Liver (tissue), 9 donors: ENCODE results near the gene MRPL49. TPM values are rescaled to one million over a fixed set of nuclear protein-coding genes. Genes with fewer than 3 reads are reported as not detected.

ENCODE experiments used
- DNase-seq: peaks from one replicate; pipeline ENCODE4 v3.0.0-alpha.2; 2017; ENCODE audit warnings: low spot score
- H3K27ac ChIP-seq, 2 donors: one replicate each; pipeline ENCODE4 v1.7.0; 2013; ENCODE audit warnings: inconsistent platforms in 2 of 2, low read length in 2 of 2, control low read depth in 1 of 2, low read depth in 1 of 2, mild to moderate bottlenecking in 1 of 2
- H3K27me3 ChIP-seq, 4 donors: one replicate each; pipeline versions ENCODE4 v1.6.1 to v1.7.0; 2013; ENCODE audit warnings: low read length in 3 of 4, inconsistent platforms in 1 of 4, mild to moderate bottlenecking in 1 of 4, moderate library complexity in 1 of 4; ENCODE audit not compliant: control insufficient read depth in 4 of 4, insufficient read depth in 4 of 4
- H3K36me3 ChIP-seq, 4 donors: one replicate each; pipeline versions ENCODE4 v1.6.1 to v1.7.0; 2013; ENCODE audit warnings: low read length in 3 of 4, mild to moderate bottlenecking in 3 of 4, low read depth in 1 of 4, moderate library complexity in 1 of 4; ENCODE audit not compliant: control insufficient read depth in 4 of 4, insufficient read depth in 3 of 4
- H3K4me1 ChIP-seq, 4 donors: one replicate each; pipeline versions ENCODE4 v1.6.1 to v1.7.0; 2013; ENCODE audit warnings: low read length in 3 of 4, mild to moderate bottlenecking in 3 of 4, moderate library complexity in 1 of 4; ENCODE audit not compliant: control insufficient read depth in 4 of 4, insufficient read depth in 4 of 4
- H3K4me3 ChIP-seq, 3 donors: one replicate each; pipeline versions ENCODE4 v1.6.1 to v1.7.0; 2013; ENCODE audit warnings: low read length in 3 of 3, control low read depth in 1 of 3, low read depth in 1 of 3, mild to moderate bottlenecking in 1 of 3
- H3K9ac ChIP-seq, 2 donors: one replicate each; pipeline ENCODE4 v1.7.0; 2013; ENCODE audit warnings: low read length in 2 of 2, mild to moderate bottlenecking in 2 of 2, moderate library complexity in 2 of 2, control low read depth in 1 of 2, low read depth in 1 of 2
- H3K9me3 ChIP-seq, 4 donors: one replicate each; pipeline versions ENCODE4 v1.6.1 to v1.7.0; 2013; ENCODE audit warnings: low read length in 3 of 4; ENCODE audit not compliant: control insufficient read depth in 4 of 4
- EGR1 ChIP-seq, 2 donors: IDR thresholded peaks; 2 replicates each; pipeline ENCODE4 v1.6.1; 2016 to 2018; ENCODE audit warnings: antibody characterized with exemption in 2 of 2, low read depth in 2 of 2
- FOXA1 ChIP-seq: IDR thresholded peaks from 2 replicates; pipeline ENCODE4 v1.6.1; 2016; ENCODE audit warnings: antibody characterized with exemption
- FOXA2 ChIP-seq: IDR thresholded peaks from 2 replicates; pipeline ENCODE4 v1.6.1; 2016; ENCODE audit warnings: antibody characterized with exemption
- GABPA ChIP-seq, 2 donors: IDR thresholded peaks in 1 of 2; conservative IDR thresholded peaks in 1 of 2; 2 replicates each; pipeline ENCODE4 v1.6.1; 2016; ENCODE audit warnings: antibody characterized with exemption in 2 of 2, mild to moderate bottlenecking in 1 of 2, moderate library complexity in 1 of 2
- HNF4A ChIP-seq, 2 donors: conservative IDR thresholded peaks; 2 replicates each; pipeline ENCODE4 v1.6.1; 2016; ENCODE audit warnings: antibody characterized with exemption in 2 of 2, mild to moderate bottlenecking in 2 of 2
- HNF4G ChIP-seq: IDR thresholded peaks from 2 replicates; pipeline ENCODE4 v1.6.1; 2016; ENCODE audit warnings: antibody characterized with exemption
- RXRA ChIP-seq, 2 donors: IDR thresholded peaks; 2 replicates each; pipeline ENCODE4 v1.6.1; 2017 to 2018; ENCODE audit warnings: antibody characterized with exemption in 2 of 2, mild to moderate bottlenecking in 1 of 2
- TAF1 ChIP-seq: conservative IDR thresholded peaks from 2 replicates; pipeline ENCODE4 v1.6.1; 2016; ENCODE audit warnings: antibody characterized with exemption, mild to moderate bottlenecking
- YY1 ChIP-seq: IDR thresholded peaks from 2 replicates; pipeline ENCODE4 v1.6.1; 2016; ENCODE audit warnings: antibody characterized with exemption, mild to moderate bottlenecking
- WGBS: extraction: QIAGEN DNeasy Blood & Tissue Kit; methylation state at CpG from one replicate; pipeline ENCODE4 v1.1.7; 2013; 5-methylcytosine and 5-hydroxymethylcytosine counted together
- polyA plus RNA-seq, 2 donors: library from polyadenylated mRNA; stranded (reverse) in 1 of 2; unstranded in 1 of 2; fragments of 200-250 nt in 1 of 2; fragments of >200 nt in 1 of 2; fragmentation: Nextera tagmentation in 1 of 2; extraction: Ambion mirVana in 1 of 2; gene quantifications; one replicate each; pipeline versions ENCODE4 v1.2.1 to v1.2.3, GENCODE V29; 2013 to 2015
- total RNA-seq, 2 donors: library from RNA; depleted of rRNA; stranded (reverse); fragments of >200 nt; gene quantifications; one replicate each; pipeline ENCODE4 v1.2.3, GENCODE V29; 2014
- TF ChIP-seq, protein P1 (sequence below): IDR thresholded peaks from 2 replicates; pipeline ENCODE4 v1.6.1; 2016; ENCODE audit warnings: antibody characterized with exemption
- TF ChIP-seq, protein P2 (sequence below): IDR thresholded peaks from 2 replicates; pipeline ENCODE4 v1.6.1; 2016; ENCODE audit warnings: antibody characterized with exemption
- TF ChIP-seq, protein P3 (sequence below): fragments of 150-350 bp; IDR thresholded peaks from 2 replicates; pipeline ENCODE4 v1.5.1; 2017; ENCODE audit warnings: improper control_type of control experiment, low read depth, low read length; ENCODE audit not compliant: missing input control
- TF ChIP-seq, protein P4 (sequence below): IDR thresholded peaks from 2 replicates; pipeline ENCODE4 v1.6.1; 2016; ENCODE audit warnings: antibody characterized with exemption
- TF ChIP-seq, protein P5 (sequence below): IDR thresholded peaks from 2 replicates; pipeline ENCODE4 v1.6.1; 2016; ENCODE audit warnings: antibody characterized with exemption, mild to moderate bottlenecking
- donor health status: healthy.
- donor health status: healthy.
- donor health status: healthy.
- donor health status: healthy.
- donor health status: healthy.

The MRPL49 gene
- total and polyA plus RNA-seq, 4 donors, result 31.1 to 47.2 (median 35.4) TPM

DNA sequence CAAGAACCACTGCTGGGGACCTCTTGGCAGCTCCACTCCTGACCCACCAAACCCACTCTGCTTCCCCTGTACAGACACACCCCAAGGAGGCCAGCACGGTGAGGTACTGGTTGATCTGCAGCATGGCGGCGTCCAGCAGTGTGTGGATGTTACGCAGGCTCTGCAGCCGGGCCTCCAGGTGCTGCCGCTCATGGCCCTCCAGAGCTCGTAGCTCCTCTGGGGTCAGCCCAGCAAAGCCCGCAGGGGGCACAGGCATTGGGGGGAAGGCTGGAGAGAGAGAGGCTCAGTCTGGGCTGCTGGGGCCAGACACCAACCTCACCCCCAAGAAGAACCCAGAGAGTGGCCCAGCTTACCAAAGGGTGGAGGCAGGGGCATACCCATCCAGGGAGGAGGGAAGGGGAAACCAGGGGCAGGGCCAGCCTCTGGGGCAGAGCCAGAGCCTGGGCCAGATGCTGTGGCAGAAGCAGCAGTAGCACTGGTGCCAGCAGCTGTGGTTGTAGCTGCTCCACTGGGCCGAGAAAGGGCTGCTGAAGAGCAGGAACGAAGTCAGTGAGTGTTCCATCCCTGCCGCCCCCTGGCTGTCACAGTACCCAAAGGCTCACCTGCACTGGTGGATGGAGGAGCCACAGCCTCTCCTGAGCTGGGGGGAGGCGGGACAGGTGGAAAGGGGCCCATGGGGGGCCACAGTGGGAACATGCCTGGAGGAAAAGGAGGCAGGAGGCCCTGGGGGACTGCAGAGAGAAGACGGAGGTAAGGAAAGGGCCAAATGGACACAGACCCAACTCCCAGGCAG, 7.7 kb downstream of the MRPL49 start:
- WGBS, result 91% methylated on average over 13 of the region's 13 CpGs
- Histone ChIP-seq H3K36me3 (peaks cover 43 to 78% (median 57%) of the 10 kb centered on the region in 4 donors), H3K27ac (no peak overlapping the region), H3K9ac (no peak overlapping the region), H3K9me3 (no peaks in the 10 kb centered on the region), H3K4me3 (no peak overlapping the region), H3K27me3 (no peaks in the 10 kb centered on the region), H3K4me1 (peaks cover 0 to 33% (median 23%) of the 10 kb centered on the region in 4 donors)
- TF ChIP-seq TAF1, result no peak
- TF ChIP-seq FOXA1, result no peak
- TF ChIP-seq, protein P1, sequence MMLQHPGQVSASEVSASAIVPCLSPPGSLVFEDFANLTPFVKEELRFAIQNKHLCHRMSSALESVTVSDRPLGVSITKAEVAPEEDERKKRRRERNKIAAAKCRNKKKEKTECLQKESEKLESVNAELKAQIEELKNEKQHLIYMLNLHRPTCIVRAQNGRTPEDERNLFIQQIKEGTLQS, result no peak
- no peak for DNase-seq

DNA sequence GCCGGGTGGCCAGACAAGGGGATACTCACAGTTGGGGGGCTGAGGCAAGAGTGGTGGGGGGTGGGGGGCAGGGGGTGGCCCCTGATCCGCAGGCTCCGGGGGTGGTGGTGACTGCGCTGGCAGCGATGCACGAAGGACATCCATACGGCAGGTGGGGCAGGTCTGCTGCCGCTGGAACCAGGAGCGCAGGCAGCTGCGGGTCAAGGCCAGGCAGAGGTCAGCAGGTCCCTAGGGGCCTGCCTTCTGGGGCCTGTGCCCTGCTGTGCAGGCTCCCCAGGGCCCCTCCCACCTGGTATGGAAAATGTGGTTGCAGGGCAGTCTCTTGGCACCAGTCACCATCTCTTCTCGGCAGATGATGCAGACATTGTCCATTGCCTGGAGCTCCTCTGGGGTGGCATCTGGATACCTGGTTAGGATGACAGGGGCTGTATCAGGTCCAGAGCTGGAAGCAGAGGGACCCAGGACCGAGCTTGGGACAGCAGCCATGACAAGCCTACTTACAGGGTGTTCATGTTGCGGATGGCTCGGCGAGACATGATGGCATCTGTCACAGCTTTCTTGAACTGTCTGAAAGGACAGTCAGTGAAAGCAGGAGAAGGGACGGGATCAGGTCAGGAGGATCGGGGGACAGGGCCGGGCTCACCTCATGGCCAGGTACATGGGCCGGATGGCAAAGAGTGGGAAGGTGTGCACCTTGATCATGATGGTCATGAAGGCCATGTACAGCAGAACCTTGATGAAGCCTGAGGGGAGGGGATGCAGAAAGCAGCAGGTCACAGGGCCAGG, 8.7 kb downstream of the MRPL49 start:
- Histone ChIP-seq H3K27me3 (no peaks in the 10 kb centered on the region), H3K9ac (no peak overlapping the region), H3K4me3 (no peak overlapping the region), H3K4me1 (peaks cover 0 to 39% (median 28%) of the 10 kb centered on the region in 4 donors), H3K36me3 (peaks cover 43 to 71% (median 53%) of the 10 kb centered on the region in 4 donors), H3K27ac (no peak overlapping the region), H3K9me3 (no peaks in the 10 kb centered on the region)
- 80% methylated on average over 19 of the region's 19 CpGs for WGBS
- DNase-seq, result no peak
- TF ChIP-seq, protein P2, sequence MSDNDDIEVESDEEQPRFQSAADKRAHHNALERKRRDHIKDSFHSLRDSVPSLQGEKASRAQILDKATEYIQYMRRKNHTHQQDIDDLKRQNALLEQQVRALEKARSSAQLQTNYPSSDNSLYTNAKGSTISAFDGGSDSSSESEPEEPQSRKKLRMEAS, result no peak
- TF ChIP-seq FOXA2 (no peak), HNF4A (conservative IDR thresholded peaks at IDR 0.05) (no peak), RXRA (IDR thresholded peaks at IDR 0.05) (no peak), YY1 (no peak), HNF4G (no peak), GABPA (IDR thresholded peaks at IDR 0.05 in 1 of 2, conservative IDR thresholded peaks at IDR 0.05 in 1 of 2) (no peak), EGR1 (IDR thresholded peaks at IDR 0.05; ENCODE audit: low read depth in 2 of 2) (no peak)
- TF ChIP-seq, protein P3, sequence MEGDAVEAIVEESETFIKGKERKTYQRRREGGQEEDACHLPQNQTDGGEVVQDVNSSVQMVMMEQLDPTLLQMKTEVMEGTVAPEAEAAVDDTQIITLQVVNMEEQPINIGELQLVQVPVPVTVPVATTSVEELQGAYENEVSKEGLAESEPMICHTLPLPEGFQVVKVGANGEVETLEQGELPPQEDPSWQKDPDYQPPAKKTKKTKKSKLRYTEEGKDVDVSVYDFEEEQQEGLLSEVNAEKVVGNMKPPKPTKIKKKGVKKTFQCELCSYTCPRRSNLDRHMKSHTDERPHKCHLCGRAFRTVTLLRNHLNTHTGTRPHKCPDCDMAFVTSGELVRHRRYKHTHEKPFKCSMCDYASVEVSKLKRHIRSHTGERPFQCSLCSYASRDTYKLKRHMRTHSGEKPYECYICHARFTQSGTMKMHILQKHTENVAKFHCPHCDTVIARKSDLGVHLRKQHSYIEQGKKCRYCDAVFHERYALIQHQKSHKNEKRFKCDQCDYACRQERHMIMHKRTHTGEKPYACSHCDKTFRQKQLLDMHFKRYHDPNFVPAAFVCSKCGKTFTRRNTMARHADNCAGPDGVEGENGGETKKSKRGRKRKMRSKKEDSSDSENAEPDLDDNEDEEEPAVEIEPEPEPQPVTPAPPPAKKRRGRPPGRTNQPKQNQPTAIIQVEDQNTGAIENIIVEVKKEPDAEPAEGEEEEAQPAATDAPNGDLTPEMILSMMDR, result no peak
- TF ChIP-seq, protein P4, sequence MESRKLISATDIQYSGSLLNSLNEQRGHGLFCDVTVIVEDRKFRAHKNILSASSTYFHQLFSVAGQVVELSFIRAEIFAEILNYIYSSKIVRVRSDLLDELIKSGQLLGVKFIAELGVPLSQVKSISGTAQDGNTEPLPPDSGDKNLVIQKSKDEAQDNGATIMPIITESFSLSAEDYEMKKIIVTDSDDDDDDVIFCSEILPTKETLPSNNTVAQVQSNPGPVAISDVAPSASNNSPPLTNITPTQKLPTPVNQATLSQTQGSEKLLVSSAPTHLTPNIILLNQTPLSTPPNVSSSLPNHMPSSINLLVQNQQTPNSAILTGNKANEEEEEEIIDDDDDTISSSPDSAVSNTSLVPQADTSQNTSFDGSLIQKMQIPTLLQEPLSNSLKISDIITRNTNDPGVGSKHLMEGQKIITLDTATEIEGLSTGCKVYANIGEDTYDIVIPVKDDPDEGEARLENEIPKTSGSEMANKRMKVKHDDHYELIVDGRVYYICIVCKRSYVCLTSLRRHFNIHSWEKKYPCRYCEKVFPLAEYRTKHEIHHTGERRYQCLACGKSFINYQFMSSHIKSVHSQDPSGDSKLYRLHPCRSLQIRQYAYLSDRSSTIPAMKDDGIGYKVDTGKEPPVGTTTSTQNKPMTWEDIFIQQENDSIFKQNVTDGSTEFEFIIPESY, result no peak
- TF ChIP-seq, protein P5, sequence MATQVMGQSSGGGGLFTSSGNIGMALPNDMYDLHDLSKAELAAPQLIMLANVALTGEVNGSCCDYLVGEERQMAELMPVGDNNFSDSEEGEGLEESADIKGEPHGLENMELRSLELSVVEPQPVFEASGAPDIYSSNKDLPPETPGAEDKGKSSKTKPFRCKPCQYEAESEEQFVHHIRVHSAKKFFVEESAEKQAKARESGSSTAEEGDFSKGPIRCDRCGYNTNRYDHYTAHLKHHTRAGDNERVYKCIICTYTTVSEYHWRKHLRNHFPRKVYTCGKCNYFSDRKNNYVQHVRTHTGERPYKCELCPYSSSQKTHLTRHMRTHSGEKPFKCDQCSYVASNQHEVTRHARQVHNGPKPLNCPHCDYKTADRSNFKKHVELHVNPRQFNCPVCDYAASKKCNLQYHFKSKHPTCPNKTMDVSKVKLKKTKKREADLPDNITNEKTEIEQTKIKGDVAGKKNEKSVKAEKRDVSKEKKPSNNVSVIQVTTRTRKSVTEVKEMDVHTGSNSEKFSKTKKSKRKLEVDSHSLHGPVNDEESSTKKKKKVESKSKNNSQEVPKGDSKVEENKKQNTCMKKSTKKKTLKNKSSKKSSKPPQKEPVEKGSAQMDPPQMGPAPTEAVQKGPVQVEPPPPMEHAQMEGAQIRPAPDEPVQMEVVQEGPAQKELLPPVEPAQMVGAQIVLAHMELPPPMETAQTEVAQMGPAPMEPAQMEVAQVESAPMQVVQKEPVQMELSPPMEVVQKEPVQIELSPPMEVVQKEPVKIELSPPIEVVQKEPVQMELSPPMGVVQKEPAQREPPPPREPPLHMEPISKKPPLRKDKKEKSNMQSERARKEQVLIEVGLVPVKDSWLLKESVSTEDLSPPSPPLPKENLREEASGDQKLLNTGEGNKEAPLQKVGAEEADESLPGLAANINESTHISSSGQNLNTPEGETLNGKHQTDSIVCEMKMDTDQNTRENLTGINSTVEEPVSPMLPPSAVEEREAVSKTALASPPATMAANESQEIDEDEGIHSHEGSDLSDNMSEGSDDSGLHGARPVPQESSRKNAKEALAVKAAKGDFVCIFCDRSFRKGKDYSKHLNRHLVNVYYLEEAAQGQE, result no peak
